HG03097 (cell line): ENCODE results near the gene TUBB.

Source experiments
- ATAC-seq: cut with Tn5 transposase; IDR thresholded peaks from one replicate; pipeline ENCODE4 v1.9.1; 2021; ENCODE audit not compliant: unreplicated experiment, low FRiP score

TUBB gene

GRCh38 chr6:30732237-30732943 is 12.2 kb downstream of the TUBB start:
- ATAC-seq, result no peak

GRCh38 chr6:30735668-30736314 is 15.6 kb downstream of the TUBB start:
- ATAC-seq, result peak; percentile 34

GRCh38 chr6:30738532-30738931 is 18.4 kb downstream of the TUBB start:
- no peak for ATAC-seq

GRCh38 chr6:30740540-30740870 is 20.4 kb downstream of the TUBB start:
- ATAC-seq, result no peak

- no peak for ATAC-seq
Observed at GRCh38 chr6:30741063-30741779, 21.1 kb downstream of the TUBB start.

DNA sequence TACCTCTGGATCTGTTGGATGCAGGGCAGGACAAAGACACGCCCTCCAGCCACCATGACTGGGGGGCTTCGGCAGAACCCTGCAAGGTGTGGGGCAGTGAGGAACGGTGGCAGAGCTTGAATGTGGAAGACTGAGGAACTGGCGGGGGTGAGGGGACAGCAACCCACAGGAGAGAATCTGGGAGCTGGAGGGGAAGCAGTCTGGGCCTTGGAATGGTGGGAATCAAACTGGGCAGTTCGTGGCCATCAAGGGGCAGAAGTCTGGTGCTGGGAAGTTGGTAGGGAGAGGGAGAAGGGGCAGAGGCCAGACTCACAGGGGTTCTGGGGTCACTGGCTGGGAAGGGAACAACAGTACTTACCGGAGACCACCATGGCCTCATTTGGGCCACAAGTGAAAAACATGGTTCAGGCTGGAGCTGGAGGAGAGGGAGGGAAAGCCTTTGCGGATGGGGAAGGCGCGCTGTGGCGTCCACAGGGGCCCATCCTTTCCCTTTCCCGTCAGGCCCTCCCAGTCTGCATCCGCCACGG is 21.7 kb downstream of the TUBB start:
- ATAC-seq, result no peak

- ATAC-seq, result peak; percentile 68
Observed at GRCh38 chr6:30742316-30743098, 22.4 kb downstream of the TUBB start, which contains the start of gene FLOT1. FLOT1 (minus strand) TSS chr6:30742687; CDS start chr6:30742189, 498 bp downstream.

DNA sequence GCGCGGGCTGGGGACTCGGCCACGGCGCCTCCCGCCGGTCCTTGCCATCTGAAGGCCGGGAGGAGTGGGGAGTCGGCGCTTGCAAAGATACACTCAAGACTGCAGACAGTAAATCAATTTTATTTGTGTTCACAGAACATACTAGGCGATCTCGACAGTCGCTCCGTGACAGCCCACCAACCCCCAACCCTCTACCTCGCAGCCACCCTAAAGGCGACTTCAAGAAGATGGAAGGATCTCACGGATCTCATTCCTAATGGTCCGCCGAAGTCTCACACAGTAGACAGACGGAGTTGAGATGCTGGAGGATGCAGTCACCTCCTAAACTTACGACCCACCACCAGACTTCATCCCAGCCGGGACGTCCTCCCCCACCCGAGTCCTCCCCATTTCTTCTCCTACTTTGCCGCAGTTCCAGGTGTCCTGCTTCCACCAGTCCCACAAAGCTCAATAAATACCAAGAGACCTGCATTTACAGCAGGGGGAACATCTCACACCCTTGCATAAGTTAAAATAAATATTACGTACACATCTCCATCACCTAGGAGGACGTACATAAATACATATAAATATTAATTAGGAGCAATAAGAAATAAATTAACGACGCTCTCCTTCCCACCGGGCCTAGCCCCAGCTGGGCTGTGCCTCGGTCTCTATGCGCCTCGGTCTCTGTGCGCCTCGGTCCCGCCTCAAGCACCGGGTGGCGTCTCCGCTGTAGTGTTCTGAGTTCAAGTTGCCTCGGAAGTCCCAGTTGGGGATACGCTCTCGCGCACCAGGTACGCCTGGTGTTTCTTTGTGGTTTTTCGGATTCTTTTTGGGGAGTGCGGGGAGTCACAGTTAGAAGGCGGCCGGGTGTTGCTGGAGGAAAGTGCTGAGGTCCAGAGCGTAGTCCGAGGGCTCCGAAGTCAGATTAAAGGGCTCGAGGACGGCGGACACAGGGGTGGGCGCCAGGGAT is 23.2 kb downstream of the TUBB start:
- ATAC-seq, result no peak

- peak; percentile 37 for ATAC-seq
Observed at GRCh38 chr6:30744054-30744805, 24.1 kb downstream of the TUBB start, which contains the start of gene IER3. IER3 (minus strand) TSS chr6:30744547; CDS start chr6:30744518, 29 bp downstream.

DNA sequence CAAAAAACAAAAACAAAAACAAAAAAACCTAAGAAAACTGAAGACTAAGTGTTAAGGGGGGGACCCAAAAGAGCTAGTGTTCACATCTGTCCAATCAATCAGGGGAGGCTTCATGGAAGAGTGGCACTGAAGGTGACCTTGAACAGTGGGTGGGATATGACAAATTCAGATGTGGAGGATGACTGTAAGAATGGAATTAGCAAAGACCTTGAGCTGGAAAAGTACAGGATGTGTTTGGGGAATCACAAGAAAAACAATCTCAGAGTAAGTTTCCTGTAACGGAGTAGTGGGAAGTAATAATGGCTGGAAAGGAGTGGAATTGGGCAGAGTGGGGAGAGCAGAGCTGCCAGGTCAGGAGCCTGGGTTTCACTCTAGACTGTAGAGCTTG is 27.1 kb downstream of the TUBB start:
- ATAC-seq, result no peak

- ATAC-seq, result no peak
Observed at GRCh38 chr6:30747902-30748769, 28.0 kb downstream of the TUBB start.

DNA sequence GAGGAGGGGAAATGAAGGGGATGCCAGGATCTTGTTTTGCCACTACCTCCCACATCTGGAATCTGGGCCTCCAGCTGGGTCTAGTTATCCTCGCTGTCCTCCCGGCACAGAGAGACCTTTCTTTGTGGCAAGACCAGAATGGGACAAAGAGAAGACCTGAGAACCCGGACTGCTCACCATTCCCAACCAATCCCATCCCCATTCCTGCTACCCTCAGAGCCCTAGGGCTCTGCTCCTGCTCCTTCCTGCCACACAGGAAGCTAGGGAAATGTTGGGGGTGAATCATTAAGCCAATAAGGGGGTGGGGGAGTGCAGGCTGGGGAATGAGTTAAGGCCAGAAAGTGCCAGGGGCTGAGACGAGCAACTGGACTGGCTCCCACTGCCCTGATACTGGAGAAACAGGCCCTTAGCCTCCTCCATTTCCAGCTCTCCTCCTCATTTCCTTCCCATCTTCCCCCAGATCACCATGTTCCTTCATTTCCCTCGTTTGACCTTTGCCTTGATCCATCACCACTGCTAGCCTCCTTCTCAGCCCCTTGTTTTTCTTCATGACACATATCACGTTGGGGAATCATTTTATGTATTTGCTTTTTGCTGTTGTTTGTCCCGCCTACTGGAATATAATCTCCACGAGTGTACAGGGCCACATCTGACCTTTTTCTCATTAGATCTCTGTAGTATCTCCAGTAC is 28.8 kb downstream of the TUBB start:
- no peak for ATAC-seq

DNA sequence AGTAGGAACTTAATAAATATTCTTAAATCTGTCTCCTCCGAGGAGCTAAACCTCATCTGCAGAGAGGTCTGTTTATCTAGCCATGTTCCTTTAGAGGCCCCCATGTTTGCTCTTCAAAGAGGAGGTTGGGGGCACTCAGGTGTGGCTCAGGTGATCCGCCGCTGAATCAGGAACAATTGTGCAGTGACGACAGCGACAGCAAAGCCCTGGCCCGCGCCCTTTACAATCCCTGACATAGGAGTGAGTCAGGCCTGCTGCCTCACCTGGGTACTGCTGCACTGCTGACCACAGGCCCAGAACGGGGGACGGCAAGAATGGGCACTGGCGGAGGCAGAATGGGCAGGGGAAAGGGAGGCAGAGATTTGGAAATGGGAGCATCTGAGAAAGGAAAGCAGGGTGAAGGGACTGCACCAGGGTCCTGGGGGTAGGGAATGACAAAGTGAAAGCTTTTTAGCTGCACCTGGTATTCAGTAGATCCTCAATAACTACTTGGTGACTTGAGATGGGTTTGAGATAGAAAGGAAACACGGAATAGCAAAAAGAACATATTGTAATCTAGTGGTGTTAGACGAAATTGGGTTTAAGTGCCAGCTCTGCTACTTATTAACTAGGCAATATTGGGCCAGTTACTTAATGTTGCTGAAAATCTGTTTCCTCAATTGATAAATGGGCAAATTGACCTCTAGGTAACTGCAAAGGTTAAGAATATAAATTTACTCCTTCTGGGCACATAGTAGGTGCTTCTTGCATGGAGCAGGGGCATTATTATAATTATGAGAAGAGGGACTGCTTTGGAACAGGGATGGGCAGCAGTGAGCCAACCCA is 29.6 kb downstream of the TUBB start:
- ATAC-seq, result no peak

GRCh38 chr6:30750379-30750668 is 30.2 kb downstream of the TUBB start:
- no peak for ATAC-seq

DNA sequence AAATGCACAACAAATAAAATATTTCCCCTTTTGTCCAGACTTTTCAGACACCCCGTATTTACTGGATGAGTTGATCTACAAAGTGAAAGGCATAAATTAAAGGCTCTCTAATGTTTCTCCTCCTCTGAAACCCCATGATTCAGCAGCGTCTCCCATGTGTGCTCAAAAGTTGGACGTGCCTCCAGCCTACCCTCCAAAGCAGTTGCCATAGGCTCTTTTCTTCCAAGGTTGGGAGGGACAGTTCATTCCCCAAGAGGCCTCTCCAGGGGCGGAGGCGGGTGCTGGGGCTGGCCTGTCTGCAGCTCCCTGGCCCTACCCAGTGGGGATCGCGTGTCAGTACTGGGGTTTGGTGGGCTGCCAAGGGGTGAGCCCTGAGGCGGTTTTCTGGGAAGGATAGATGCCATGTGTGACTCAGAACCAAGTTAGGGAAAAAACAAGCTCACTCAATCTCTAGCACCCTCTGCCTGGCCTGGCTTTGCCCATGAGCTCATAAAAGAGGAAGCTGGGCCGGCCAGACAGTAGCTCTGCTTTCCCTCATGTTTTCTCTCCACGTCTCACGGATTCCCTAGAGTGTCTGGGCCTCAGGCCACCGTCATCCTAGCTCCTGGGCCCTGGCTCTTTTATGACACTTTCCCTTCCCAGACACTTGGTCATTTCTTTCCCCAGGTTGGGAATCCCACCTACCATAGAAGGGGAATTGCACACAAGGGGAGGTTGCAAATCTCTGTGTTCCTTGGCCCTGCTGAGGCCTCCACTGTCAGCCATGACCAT is 32.2 kb downstream of the TUBB start:
- no peak for ATAC-seq

- no peak for ATAC-seq
Observed at GRCh38 chr6:30754631-30755030, 34.5 kb downstream of the TUBB start.
